HG03469 (cell line): ENCODE results near the gene FURIN.
"Not testable (repeated sequence)": the region's sequence is repeated elsewhere in the genome, so short reads cannot be mapped to it uniquely, and the experiment has no call there.

Source experiments
- ATAC-seq: cut with Tn5 transposase; IDR thresholded peaks from one replicate; pipeline ENCODE4 v1.9.1; 2021; ENCODE audit warnings: mild to moderate bottlenecking, moderate library complexity, moderate number of reproducible peaks; ENCODE audit not compliant: unreplicated experiment

The FURIN gene

DNA sequence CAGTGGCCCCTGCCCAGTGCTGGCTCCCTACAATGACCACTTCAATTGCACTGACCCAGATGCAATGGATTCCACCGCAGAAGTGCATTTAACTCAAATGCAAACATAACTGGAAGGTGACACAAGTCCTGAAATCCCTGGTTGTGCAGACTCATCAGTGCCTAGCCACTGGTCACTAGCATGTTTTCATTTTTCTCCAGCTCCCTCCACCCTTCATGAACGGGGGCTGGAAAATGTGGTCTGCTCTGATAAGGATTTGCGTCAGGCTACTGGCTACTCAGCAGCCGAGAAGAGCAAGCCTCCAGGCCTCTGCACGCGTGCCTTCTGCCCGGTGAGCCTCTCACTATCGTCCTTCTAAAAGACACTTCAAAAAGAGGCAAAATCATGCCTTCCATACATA, 27.4 kb upstream of the FURIN start:
- no peak for ATAC-seq

DNA sequence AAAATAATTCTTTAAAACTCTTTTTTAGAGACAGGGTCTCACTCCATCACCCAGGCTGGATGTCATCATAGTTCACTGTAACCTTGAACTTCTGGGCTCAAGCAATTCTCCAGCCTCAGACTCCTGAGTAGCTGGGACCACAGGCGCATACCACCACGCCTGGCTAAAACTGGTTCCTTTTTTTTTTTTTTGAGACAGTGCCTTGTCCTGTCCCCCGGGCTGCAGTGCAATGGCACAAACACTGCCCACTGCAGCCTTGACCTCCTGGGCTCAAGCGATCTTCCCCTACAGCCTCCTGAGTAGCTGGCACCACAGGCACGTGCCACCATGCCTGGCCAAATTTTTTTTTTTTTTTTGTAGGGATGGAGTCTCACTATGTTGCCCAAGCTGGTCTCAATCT, 23.7 kb upstream of the FURIN start:
- ATAC-seq, result no peak

DNA sequence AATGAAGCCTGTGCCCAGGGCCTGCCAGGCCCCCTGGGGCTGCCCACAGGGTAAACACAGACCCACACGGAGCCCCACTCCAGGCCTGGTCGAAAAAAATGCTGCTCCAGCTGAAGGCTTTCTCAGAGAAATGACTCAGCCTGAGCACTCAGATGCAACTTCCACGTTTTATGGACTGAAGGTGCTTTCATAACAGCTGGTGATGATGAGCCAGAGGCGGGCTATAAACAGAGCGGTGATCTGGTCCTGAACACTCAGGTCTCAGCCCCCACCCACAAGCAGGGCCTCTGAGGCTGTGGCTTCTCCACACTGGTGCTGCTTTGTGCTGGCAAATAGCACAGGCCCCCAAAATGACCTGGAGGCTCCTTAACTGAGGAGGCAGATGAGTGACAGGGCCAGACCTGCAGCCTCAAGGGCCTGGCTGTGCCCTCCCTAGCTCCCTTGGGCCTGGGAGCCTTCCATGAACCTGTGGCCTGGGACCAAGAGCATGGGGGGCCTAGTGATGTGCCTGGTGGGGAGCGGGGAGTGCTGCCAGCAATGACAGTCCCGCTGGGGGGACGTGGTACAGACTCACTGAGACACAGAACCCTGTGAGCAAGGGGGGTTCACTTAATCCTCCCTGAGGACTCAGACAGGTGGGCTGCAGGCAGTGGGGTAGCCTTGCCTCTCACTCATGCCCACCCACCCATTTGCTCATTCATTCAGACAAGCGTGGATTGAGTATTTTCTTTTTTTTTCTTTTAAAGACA, 23.0 kb upstream of the FURIN start:
- peak; percentile 92 for ATAC-seq

DNA sequence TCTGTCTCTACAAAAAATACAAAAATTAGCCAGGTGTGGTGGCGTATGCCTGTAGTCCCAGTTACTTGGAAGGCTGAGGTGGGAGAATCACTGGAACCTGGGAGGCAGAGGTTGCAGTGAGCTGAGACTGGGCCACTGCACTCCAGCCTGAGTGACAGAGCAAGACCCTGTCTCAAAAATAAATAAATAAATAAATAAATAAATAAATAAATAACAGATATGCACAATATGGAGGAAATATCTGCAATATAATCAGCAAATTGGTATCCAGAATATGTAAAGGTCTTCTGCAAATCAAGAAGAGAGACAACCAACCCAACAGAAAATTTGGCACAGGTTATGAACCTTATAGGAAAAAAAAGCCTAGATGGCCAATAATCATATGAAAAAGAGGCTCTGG, 19.0 kb upstream of the FURIN start:
- not testable (repeated sequence) for ATAC-seq

DNA sequence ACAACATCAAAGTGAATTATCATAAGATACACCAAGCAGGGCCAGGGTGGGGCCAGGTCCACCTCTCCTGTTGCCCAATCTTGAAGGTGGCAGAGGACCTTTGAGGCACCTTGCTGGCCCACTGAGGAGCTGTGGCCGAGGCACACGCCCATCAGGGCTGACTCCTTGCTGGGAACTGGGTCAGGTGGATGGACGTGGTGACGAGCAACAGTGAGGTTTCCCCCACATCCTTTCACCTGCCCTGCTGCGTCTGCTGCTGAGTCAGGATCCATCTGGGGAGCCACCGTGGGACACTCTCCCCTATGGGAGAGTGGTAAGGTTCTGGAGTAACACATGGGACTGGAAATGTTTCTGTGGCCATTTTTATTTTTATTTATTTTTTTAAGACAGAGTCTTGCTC, 17.3 kb upstream of the FURIN start:
- no peak for ATAC-seq

DNA sequence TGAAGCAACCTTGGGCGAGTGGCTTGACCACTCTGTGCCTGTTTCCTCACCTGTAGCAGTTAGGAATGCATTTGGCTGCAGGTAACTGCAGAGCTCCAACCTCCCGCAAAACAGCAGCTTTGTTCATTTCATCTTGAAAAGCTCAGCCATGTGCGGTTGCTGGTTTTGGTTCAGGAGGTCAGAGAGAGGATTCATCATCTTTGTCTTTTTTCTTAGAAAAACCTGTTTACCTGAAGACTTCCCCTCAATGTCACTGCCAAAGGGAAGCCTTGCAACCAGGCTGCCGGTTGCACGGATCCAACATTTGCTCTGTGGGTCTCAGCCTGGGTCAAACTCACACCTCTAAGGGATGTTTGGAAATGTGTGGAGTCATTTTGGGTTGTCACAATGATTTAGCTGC, 16.4 kb upstream of the FURIN start:
- ATAC-seq, result no peak

DNA sequence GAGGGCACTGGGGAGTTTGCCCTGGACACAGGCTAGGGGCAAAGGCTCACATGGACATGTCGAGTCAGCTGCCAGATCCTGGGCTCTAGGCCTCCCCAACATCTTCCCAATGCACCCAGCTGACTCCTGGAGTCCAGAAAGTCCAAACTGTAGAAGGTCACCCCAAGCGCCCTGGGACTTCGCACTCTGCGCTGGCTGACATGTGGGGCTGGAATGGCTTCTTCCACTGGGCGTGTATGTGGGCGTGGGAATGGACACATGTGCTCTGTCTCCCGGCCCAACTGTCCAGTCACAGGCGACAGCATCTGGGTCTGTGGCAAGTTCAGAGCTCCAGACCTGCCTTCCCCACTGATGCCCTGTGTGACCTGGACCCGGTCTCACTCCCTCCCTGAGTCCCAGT, 13.2 kb upstream of the FURIN start:
- no peak for ATAC-seq

DNA sequence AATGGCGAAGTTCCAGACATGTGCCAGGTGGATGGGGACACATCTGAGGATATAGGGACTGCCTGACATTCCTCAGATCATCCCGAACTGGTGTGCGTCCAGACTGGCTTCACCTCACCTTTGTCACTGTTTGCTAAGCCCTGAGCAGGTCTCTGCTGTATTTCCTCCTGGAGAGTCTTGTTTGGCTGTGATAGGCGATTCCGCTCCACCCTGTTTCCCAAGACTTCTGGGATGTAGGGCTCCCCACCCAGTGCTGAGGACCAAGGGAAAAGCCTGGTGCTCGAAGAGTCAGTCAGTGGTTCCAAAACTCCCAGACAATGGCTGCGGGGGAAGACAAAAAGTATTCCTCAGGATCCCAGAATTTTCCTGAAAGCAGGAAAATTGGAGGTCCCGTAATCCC, 11.1 kb upstream of the FURIN start:
- no peak for ATAC-seq

DNA sequence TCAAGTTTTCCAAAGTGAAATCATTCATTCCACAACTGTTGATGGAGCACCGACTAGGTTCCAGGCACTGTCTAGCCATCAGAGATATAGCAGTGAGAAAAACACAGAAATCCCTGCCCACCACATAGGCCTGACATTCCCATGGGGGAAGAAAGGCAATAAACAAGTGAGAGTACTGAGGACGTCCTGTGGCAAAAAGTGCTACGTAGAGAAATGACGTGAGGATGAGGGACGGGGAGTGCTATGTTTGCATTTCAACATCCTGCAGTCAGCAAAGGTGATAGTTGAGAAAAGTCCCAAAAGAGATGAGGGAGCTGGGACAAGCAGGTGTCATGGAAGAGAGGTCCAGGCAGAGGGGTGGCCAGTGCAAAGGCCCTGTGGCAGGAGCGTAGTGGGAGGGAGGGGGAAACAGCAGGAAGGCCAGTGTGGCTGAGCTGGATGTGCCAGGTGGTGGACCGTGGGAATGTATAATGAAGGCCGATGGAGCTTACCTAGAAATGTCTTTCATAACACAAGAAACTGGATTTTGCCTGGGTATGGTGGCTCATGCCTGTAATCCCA, 10.4 kb upstream of the FURIN start:
- no peak for ATAC-seq

DNA sequence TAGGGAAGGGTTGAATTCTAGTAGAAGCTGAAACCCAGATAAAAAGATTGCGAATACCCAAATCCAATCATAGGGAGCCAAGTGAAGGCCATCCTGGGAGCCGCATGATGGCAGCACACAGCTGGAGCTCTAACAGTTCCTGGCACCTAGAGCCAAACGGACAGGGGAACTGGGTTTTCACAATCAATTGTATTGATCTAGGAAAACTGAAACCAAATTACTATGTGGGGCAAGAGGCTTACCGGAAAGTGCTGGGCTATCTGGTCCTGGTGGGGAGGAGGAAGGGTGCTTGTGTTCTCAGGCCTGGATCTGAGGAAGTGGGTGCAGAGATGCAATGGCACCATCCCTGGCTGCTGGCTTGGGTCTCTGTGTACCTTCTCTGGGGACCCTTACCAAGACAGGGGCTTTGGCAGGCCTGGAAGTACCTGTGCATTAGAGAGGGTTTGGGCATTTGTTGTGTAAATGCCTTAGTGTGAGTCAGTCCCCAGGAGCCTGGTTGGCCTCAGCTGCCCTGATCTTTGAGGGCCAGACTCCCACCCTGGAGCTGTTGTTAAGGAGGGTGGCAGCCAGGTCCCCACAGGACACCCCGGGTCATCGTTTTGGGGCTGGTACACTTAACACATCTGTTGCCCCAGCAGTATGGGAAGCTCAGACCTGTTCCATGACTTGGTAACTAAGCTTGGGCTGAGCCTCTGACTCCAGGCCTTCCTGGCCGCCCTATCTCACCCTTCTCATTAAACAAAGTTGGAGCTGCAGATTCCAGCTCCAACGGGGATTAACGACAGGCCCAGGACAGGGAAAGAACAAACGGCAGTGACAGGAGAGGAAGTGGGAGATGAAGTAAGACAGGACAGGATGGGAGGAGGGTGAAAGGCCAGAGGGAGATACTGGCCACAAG, 8.9 kb upstream of the FURIN start:
- ATAC-seq, result no peak

DNA sequence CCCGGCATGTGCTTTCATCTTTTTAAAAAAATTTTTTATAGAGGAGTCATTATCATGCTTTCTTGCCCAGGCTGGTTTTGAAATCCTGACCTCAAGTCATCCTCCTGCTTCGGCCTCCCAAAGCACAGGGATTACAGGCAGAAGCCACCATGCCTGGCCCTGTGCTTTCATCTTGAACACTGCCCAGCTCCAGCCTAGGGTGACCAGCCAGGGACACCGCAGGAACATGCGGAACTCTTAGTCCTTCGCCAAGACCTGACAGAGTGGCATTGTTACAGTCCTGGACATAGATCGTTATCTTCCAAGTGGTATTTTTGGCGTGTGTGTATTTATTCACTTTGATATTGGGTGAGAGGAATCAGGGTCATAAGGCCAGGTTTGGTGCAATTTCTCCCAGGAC, 7.9 kb upstream of the FURIN start:
- no peak for ATAC-seq

DNA sequence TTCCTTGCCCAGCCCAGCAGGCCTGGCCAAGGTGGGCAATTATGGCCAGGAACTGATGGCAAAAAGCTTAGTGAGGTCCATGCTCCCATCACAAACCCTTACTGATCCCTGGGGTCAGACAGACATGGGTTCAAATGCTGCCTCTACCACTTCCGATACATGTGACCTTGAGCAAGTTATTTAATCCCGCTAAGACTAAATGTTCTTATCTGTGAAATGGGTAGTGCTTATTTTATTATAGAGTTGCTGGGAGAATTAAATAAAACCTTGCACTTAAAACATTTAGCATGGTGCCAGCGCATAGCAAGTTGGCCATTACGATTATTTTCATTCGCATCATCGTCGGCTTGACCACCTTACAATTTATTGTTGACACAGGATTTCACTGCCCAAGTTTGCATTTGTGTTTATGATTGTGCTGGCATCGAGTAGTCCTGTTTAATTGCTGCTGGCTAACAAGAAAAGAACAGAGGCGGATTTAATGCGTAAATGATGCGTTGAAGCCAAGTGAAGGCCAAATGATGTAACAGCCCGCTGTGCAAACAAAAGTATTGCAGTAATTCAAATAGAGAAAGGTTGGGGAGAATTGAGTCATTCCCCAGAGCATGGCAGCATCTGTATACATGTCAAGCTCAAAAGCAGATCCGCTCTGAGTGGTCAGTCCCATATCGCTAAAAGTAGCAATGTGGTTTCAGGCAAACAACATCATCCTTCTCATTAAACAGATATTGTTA, 7.3 kb upstream of the FURIN start:
- ATAC-seq, result no peak

DNA sequence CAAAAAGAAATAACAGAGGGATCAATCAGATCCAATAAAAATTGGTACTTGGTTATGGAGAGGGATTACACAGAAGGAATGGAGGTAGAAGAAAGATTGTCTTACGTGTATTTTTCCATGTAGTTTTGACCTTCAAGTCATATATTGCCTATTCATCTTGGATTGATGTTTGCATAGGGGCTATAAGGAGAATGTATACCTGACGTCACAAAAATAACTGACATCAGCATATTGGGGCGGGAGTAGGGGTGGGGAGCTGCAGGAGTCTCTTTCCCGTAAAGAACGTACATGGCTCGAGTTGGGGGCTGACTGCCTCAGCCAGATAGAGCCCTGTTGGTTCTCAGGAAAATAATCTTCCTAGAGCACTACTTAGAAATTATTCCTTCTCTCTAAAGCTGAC, 5.9 kb upstream of the FURIN start:
- no peak for ATAC-seq

DNA sequence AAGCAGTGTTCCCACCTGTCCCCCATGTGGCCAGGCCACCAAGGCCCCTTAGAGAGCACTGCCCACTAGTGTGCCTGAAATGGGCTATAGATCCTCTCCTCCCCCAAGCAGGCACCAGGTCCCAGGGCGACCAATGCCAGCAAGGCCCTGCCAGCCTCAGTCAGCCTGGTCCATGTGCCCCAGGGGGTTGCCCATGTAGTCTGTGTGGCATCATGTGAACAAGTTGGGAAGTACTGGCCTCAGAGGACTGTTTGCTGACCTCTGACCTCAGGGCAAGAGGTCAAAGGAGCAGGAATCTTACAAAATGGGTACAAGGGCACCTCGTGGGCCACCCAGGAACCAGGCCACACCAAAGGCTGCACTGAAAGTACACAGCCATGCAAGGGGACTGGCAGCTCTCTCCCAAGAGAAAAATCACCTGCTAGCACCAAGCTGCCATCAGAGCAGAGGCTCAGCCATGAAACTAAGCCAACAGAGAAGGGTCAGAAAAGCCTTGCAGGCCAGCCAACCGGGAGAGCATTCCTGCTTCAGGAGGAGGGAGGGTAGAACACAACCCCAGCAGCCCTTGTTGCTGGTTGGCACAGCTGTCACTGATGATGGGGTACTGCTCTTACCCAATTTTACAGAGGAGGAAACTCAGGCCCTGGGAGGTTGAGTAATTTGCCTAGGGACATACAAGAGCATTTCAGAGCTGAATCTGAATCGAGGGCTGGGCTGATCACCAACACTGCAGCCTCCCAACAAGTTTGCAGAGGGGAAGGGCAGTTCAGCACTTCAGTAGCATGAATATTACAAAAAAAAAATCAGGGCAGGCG, 5.2 kb upstream of the FURIN start:
- no peak for ATAC-seq

DNA sequence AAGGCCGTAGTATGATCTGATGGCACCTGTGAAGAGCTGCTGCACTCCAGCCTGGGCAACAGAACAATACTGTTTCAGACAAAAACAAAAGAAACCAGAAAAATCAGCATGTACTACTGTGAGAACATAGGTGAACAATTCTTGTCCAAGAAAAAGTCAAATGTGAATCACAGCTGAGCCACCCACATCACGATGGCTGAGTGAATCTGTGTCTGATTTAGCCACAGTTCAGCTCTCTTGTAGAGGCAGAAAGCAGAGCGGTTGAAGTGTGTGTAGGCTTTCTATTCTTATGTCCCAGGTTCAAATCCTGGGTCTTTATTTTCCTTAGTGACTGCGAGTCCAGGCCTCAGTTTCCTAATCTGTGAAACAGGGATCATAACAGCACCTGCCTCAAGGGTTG, 4.4 kb upstream of the FURIN start:
- no peak for ATAC-seq

DNA sequence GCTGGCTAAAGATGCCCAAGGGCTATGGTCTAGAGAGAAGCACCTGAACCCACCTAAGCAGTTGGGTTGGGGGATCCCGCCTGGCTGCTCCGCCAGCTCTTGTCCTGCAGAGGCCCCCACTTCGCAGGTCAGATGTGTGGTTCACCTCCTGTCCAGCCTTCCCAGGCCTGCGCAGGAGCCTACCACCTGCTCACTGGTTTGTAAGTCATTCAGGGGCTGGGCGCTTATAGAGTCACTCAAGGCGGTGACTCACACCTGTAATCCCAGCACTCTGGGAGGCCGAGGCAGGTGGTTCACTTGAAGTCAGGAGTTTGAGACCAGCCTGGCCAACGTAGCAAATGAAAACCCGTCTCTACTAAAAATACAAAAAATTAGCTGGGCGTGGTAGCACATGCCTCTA, 3.9 kb upstream of the FURIN start:
- no peak for ATAC-seq

DNA sequence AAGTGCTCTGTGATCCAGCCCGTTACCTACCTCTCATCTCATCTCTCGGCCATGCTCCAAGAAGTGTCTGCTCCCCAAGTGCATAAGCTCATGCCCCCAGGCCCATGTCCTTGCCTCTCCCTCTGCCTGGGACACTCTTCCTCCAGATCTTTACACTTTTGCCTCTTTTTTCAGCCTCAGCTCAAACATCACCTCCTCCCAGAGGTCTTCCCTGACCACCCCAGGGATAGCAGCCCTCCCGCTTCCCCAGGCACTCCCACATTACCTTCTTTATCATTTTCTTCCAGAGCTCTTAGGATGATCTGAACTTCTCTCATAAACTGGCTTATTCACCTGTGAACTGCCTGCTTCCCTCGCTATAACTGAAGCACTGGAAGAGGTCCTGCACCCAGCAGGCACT, 2.7 kb upstream of the FURIN start:
- ATAC-seq, result no peak

DNA sequence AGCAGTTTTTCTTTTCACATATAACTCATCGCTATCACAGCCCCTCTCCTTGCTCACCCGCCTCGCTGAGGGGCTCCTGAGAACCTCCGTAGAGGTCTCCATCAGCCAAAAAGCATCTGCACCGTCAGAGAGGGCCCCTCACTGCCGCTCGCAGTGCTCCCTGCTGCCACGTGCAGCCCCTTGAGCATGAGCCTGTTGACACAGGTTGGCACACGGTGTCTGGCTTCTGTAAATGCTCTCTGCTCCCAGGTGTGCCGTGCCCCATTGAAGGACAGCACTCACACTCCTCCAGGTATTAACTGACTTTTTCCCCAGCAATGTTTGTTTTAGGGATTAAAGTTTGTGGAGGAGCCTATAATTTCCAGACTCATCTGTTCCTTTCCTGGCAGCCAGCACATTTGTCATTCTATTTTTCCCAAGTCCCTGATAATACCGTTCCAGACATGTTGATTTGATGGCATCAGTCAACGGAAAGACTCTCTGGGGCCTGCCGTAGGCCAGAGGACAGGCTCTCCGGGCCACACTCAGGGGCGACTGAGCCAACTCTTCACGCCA, 2.1 kb upstream of the FURIN start:
- ATAC-seq, result no peak

DNA sequence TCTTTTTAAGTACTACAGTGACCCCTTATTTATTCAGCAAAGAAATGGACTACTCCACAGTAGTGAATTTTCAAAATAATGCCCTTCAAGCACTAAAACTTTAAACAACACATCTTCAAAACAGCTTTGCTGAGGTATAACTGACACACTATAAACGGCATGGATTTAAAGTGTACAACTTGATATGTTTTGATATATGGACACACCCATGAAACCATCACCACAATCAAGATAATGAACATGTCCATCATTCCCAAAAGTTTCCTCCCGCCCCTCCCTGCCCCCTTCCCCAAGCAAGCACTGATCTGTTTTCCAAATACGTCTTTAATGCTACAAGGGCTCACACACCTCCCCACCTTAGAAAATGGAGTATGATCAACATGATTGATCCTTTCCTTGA, 1.6 kb upstream of the FURIN start:
- no peak for ATAC-seq

DNA sequence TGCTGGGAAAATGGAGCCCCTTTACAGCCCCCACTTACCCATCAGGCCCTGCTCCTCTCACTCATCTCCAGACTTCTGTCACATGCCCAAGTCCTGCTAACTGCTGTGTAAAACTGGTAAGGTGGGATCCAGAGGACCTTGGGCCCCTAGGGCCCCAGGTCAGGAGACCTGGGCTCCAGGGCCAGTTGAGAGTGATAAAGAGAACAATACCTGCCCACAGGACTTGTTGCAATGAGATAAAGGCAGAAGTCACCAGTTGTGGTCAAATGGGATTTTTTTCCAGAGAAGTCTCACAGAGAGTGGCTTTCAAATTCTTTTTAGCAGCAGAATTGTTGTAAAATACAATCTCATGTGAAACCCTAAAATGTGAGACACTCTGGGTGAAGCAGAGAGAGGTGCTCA, 753 bp downstream of the FURIN start:
- ATAC-seq, result no peak
